ENCODE results near the gene BAZ2B. TPM values are rescaled to one million over a fixed set of nuclear protein-coding genes. Genes with fewer than 3 reads are reported as not detected.

BAZ2B gene
- total RNA-seq = 10 to 100 TPM; 18.0 to 32.8 (median 24.2) TPM
- long read RNA-seq, partial matches to known transcripts = 2 of 2 reads
- long read RNA-seq, other reads (novel, unspliced or antisense) = 0 of 2 reads

GRCh38 chr2:159616286-159616701, at the start of gene BAZ2B:
Gene BAZ2B (minus strand): TSS chr2:159616548. CDS start chr2:159478719, 137,829 bp downstream.
- 13% methylated on average over 6 of the region's 6 CpGs for WGBS (ENCODE audit: insufficient coverage, low coverage, low lambda C conversion rate, missing lambda C conversion rate)
- H3K4me1 ChIP-seq = peaks cover 0 to 14% (median 2%) of the 10 kb centered on the region in 4 donors

DNA sequence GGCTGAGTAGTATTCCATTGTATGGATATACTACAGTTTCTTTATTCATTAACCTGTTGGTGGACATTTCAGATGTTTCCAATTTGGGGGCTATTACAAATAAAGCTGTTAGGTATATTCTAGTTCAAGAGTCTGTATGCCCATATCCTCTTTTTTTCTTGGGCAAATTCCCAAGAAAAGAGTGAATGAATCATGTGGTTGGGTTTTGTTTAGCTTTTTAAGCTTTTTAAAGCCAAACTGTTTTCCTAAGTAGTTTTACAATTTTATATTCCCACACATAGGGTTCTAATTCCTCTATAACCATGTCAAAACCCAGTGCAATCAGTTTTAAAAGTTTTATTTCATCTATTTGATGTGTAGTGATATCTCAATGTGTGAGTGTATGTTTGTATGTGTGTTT, 44.9 kb upstream of the BAZ2B start:
- intact Hi-C loops (cut with DNase I) = no loop called here
- TF ChIP-seq, protein P1, sequence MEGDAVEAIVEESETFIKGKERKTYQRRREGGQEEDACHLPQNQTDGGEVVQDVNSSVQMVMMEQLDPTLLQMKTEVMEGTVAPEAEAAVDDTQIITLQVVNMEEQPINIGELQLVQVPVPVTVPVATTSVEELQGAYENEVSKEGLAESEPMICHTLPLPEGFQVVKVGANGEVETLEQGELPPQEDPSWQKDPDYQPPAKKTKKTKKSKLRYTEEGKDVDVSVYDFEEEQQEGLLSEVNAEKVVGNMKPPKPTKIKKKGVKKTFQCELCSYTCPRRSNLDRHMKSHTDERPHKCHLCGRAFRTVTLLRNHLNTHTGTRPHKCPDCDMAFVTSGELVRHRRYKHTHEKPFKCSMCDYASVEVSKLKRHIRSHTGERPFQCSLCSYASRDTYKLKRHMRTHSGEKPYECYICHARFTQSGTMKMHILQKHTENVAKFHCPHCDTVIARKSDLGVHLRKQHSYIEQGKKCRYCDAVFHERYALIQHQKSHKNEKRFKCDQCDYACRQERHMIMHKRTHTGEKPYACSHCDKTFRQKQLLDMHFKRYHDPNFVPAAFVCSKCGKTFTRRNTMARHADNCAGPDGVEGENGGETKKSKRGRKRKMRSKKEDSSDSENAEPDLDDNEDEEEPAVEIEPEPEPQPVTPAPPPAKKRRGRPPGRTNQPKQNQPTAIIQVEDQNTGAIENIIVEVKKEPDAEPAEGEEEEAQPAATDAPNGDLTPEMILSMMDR (IDR thresholded peaks at IDR 0.05) = no peak
- TF ChIP-seq POLR2A (IDR thresholded peaks at IDR 0.05) = no peak
- Histone ChIP-seq H3K4me3 (no peak overlapping the region), H3K9me3 (no peaks in the 10 kb centered on the region), H3K36me3 (no peaks in the 10 kb centered on the region), H3K27me3 (no peaks in the 10 kb centered on the region), H3K27ac (no peak overlapping the region), H3K4me1 (peaks cover 0 to 8% (median 0%) of the 10 kb centered on the region in 4 donors)
- DNase-seq (no peak), ATAC-seq (no peak)

More at GRCh38 chr2:159616286-159616701, at the start of gene BAZ2B:
- no peaks in the 10 kb centered on the region for H3K9me3 ChIP-seq
- no peaks in the 10 kb centered on the region for H3K36me3 ChIP-seq
- ATAC-seq (peak; percentile 33 to 63 (median 50)), DNase-seq (no peak)
- TF ChIP-seq, protein P1 (IDR thresholded peaks at IDR 0.05) = no peak
- peak; percentile 28 for TF ChIP-seq POLR2A (IDR thresholded peaks at IDR 0.05)
- H3K27ac ChIP-seq = peak within 1 kb of the TSS; percentile 97 to 98 (median 97)
- intact Hi-C loops (cut with DNase I) = loop anchor here in 1 of 2 donors (10.0 kb wide), 1 partner anchor 99 kb away; the partner anchor contains the start of gene MARCHF7
- peak within 1 kb of the TSS; percentile 66 to 68 (median 66) for H3K4me3 ChIP-seq
- H3K27me3 ChIP-seq = no peaks in the 10 kb centered on the region

GRCh38 chr2:159658881-159659873, 42.8 kb upstream of the BAZ2B start:
- peak; percentile 47 to 84 (median 77) for ATAC-seq
- H3K4me1 ChIP-seq = peaks cover 0 to 8% (median 0%) of the 10 kb centered on the region in 4 donors
- TF ChIP-seq, protein P1 (IDR thresholded peaks at IDR 0.05) = no peak
- TF ChIP-seq POLR2A (IDR thresholded peaks at IDR 0.05) = no peak
- intact Hi-C loops (cut with DNase I) = no loop called here
- H3K4me3 ChIP-seq = no peak overlapping the region
- 49% methylated on average over 6 of the region's 6 CpGs for WGBS (ENCODE audit: insufficient coverage, low coverage, low lambda C conversion rate, missing lambda C conversion rate)
- H3K36me3 ChIP-seq = no peaks in the 10 kb centered on the region
- H3K27me3 ChIP-seq = no peaks in the 10 kb centered on the region
- H3K27ac ChIP-seq = peak overlapping the region in 1 of 3 donors; percentile 34
- no peaks in the 10 kb centered on the region for H3K9me3 ChIP-seq
- no peak for DNase-seq

DNA sequence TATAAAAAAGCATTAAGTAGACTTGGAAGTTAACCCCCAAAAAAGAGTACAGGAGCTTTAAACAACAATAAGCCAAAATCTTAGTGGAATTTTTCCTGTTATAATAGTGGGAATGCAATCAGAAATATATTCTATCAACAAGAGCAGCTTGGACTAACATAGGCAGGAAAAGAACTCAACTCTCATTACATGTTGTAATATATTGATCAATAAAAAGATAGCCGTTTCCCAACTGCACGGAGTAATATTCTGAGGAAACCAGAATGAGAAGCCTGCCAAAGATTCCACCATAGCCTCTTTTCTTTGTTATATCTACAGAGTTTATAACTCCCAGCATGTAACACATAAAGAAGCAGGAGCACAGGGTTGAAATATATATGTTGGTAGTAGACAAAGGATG, 37.6 kb upstream of the BAZ2B start:
- Histone ChIP-seq H3K9me3 (no peaks in the 10 kb centered on the region), H3K27me3 (no peaks in the 10 kb centered on the region), H3K4me1 (peaks cover 0 to 15% (median 0%) of the 10 kb centered on the region in 4 donors), H3K4me3 (no peak overlapping the region), H3K36me3 (no peaks in the 10 kb centered on the region), H3K27ac (no peak overlapping the region)
- TF ChIP-seq, protein P1 (IDR thresholded peaks at IDR 0.05) = no peak
- TF ChIP-seq POLR2A (IDR thresholded peaks at IDR 0.05) = no peak
- intact Hi-C loops (cut with DNase I) = no loop called here
- DNase-seq = no peak
- peak in 3 of 4 donors; percentile 68 to 72 (median 70) for ATAC-seq
- 27% methylated on average over 2 of the region's 2 CpGs for WGBS (ENCODE audit: insufficient coverage, low coverage, low lambda C conversion rate, missing lambda C conversion rate)

Data from right lobe of liver (tissue), 6 donors.